HCT116 (cell line): Measurements from ENCODE around the gene SARS2. TPM values are rescaled to one million over a fixed set of nuclear protein-coding genes. Genes with fewer than 3 reads are reported as not detected.

Experiments
- ATAC-seq: fragments of 200-7000 bp; cut with Tn5 transposase; 2 replicates; pipeline ENCODE4 v1.9.1; 2020; ENCODE audit warnings: mild to moderate bottlenecking, moderate library complexity
- BruUV-seq: library from RNA; stranded (reverse); fragments of 400-500 nt; replicated peaks from 2 replicates; lab custom pipeline; 2021; lab: Mats Ljungman, UMichigan
- CTCF ChIA-PET: fragments of 300-600 bp; sonication (Branson Sonifier 250); formaldehyde crosslinking; loops from one replicate; lab custom pipeline; 2021; ENCODE audit warnings: antibody characterized with exemption; lab: Charles Lee
- POLR2A ChIA-PET: fragments of 300-600, 350-600 bp; sonication (Branson Sonifier 250); formaldehyde crosslinking; loops from one replicate; lab custom pipeline; 2021; ENCODE audit warnings: antibody characterized with exemption; lab: Charles Lee
- RAD21 ChIA-PET, 2 experiments: fragments of 300-600 bp; sonication (Branson Sonifier 250); formaldehyde crosslinking; loops; one replicate each; lab custom pipeline; 2023; ENCODE audit warnings: low total read pairs in 2 of 2; ENCODE audit not compliant: uncharacterized antibody in 2 of 2, unreplicated experiment in 2 of 2, low non-redundant PET in 1 of 2; lab: Charles Lee
- DNase-seq: peaks from one replicate; pipeline ENCODE4 v3.0.0-alpha.2; 2010; ENCODE audit warnings: low read depth, low spot score
- H2AFZ ChIP-seq: fragments of 200-600 bp; shearing (Covaris generic), sonication (generic); 2 replicates; pipeline ENCODE4 v1.6.1; 2017; ENCODE audit warnings: low read depth, mixed run types, mixed read lengths, antibody characterized with exemption, low read length; ENCODE audit not compliant: poor library complexity, severe bottlenecking
- H3K27ac ChIP-seq: 2 replicates; pipeline ENCODE4 v1.5.1; 2012; ENCODE audit warnings: low read depth, low read length
- H3K27me3 ChIP-seq: fragments of 200-600 bp; sonication (generic); 2 replicates; pipeline ENCODE4 v1.6.1; 2016; ENCODE audit warnings: mixed run types, low read length, mixed read lengths; ENCODE audit not compliant: insufficient read depth
- H3K36me3 ChIP-seq, 2 experiments: fragments of 200-500 bp in 1 of 2; fragments of 200-600 bp in 1 of 2; sonication (Bioruptor generic) in 1 of 2; sonication (generic) in 1 of 2; 2 replicates each; pipeline versions ENCODE4 v1.5.1 to v1.6.1; 2014 to 2016; ENCODE audit warnings: low read length in 2 of 2, inconsistent platforms in 1 of 2, mixed read lengths in 1 of 2, mixed run types in 1 of 2; ENCODE audit not compliant: insufficient read depth in 2 of 2, control insufficient read depth in 1 of 2
- H3K4me1 ChIP-seq, 2 experiments: fragments of 200-600 bp in 1 of 2; sonication (generic) in 1 of 2; 2 replicates each; pipeline versions ENCODE4 v1.5.1 to v1.6.1; 2012 to 2017; ENCODE audit warnings: low read length in 2 of 2, inconsistent platforms in 1 of 2, mild to moderate bottlenecking in 1 of 2, mixed read lengths in 1 of 2, mixed run types in 1 of 2, moderate library complexity in 1 of 2; ENCODE audit not compliant: insufficient read depth in 2 of 2, control insufficient read depth in 1 of 2
- H3K4me2 ChIP-seq: fragments of 200-600 bp; sonication (generic); 2 replicates; pipeline ENCODE4 v1.6.1; 2017; ENCODE audit warnings: mixed run types, low read length, mixed read lengths
- H3K4me3 ChIP-seq, 2 experiments: fragments of 200-600 bp in 1 of 2; sonication (generic) in 1 of 2; replicated peaks in 1 of 2; 2 replicates each; pipeline ENCODE4 v1.5.1; 2011 to 2016; ENCODE audit warnings: low read length in 2 of 2, control low read depth in 1 of 2, low read depth in 1 of 2, mild to moderate bottlenecking in 1 of 2, mixed read lengths in 1 of 2, mixed run types in 1 of 2
- H3K79me2 ChIP-seq: fragments of 200-600 bp; sonication (generic); 2 replicates; pipeline ENCODE4 v1.6.1; 2017; ENCODE audit warnings: mild to moderate bottlenecking, mixed run types, low read length, moderate library complexity, mixed read lengths; ENCODE audit not compliant: insufficient read depth
- H3K9ac ChIP-seq: fragments of 200-600 bp; sonication (generic); 2 replicates; pipeline ENCODE4 v1.6.1; 2016; ENCODE audit warnings: low read length, mixed read lengths
- H3K9me2 ChIP-seq: fragments of 200-600 bp; sonication (generic), shearing (Covaris generic); 2 replicates; pipeline ENCODE4 v1.6.1; 2017; ENCODE audit warnings: mixed run types, mild to moderate bottlenecking, moderate library complexity; ENCODE audit not compliant: insufficient read depth
- H3K9me3 ChIP-seq, 2 experiments: fragments of 200-500 bp in 1 of 2; fragments of 200-600 bp in 1 of 2; sonication (Bioruptor generic) in 1 of 2; sonication (generic) in 1 of 2; 2 replicates each; pipeline ENCODE4 v1.6.1; 2014 to 2017; ENCODE audit warnings: low read length in 2 of 2, mixed read lengths in 2 of 2, inconsistent platforms in 1 of 2, low read depth in 1 of 2, mild to moderate bottlenecking in 1 of 2, mixed run types in 1 of 2, moderate library complexity in 1 of 2; ENCODE audit not compliant: control insufficient read depth in 1 of 2, insufficient read depth in 1 of 2
- H4K20me1 ChIP-seq: fragments of 200-600 bp; sonication (generic), shearing (Covaris generic); 2 replicates; pipeline ENCODE4 v1.6.1; 2017; ENCODE audit warnings: mixed run types, mild to moderate bottlenecking, moderate library complexity; ENCODE audit not compliant: insufficient read depth
- CBX3 ChIP-seq: IDR thresholded peaks from 2 replicates; pipeline ENCODE4 v1.6.1; 2012; ENCODE audit warnings: low read depth
- CEBPB ChIP-seq: IDR thresholded peaks from 2 replicates; pipeline ENCODE4 v1.6.1; 2012; ENCODE audit warnings: low read depth
- EGR1 ChIP-seq: IDR thresholded peaks from 2 replicates; pipeline ENCODE4 v1.6.1; 2012; ENCODE audit warnings: low read depth
- EZH2phosphoT487 ChIP-seq: fragments of 200-600 bp; IDR thresholded peaks from 2 replicates; pipeline ENCODE4 v1.6.1; 2018; ENCODE audit warnings: antibody characterized with exemption, borderline replicate concordance
- FOSL1 ChIP-seq: IDR thresholded peaks from 2 replicates; pipeline ENCODE4 v1.6.1; 2012; ENCODE audit warnings: low read depth
- JUND ChIP-seq: IDR thresholded peaks from 2 replicates; pipeline ENCODE4 v1.6.1; 2012
- POLR2AphosphoS5 ChIP-seq: IDR thresholded peaks from 2 replicates; pipeline ENCODE4 v1.6.1; 2011; ENCODE audit warnings: mild to moderate bottlenecking, low read depth, low read length, moderate library complexity
- RAD21 ChIP-seq: IDR thresholded peaks from 2 replicates; pipeline ENCODE4 v1.6.1; 2012; ENCODE audit warnings: low read depth, mild to moderate bottlenecking
- SIN3A ChIP-seq: IDR thresholded peaks from 2 replicates; pipeline ENCODE4 v1.6.1; 2012; ENCODE audit warnings: low read depth
- SP1 ChIP-seq: IDR thresholded peaks from 2 replicates; pipeline ENCODE4 v1.6.1; 2012; ENCODE audit warnings: low read depth
- SRF ChIP-seq: IDR thresholded peaks from 2 replicates; pipeline ENCODE4 v1.6.1; 2012; ENCODE audit warnings: low read depth
- ZFX ChIP-seq: fragments of 450-650 bp; IDR thresholded peaks from 2 replicates; pipeline ENCODE4 v1.6.1; 2017
- intact Hi-C: fragments of 100-400 bp; cut with micrococcal nuclease; formaldehyde crosslinking; loops from 2 replicates; pipeline ENCODE4 v1.10.0; 2022
- total RNA-seq: library from RNA; stranded (reverse); gene quantifications from one replicate; pipeline ENCODE4 v1.2.1, GENCODE V29; 2021; ENCODE audit not compliant: unreplicated experiment
- TF ChIP-seq, protein P1 (sequence below): IDR thresholded peaks from 2 replicates; pipeline ENCODE4 v1.6.1; 2011; ENCODE audit warnings: mild to moderate bottlenecking, low read length, moderate library complexity; ENCODE audit not compliant: insufficient replicate concordance; ENCODE audit errors: extremely low read depth
- TF ChIP-seq, protein P2 (sequence below): IDR thresholded peaks from 2 replicates; pipeline ENCODE4 v1.6.1; 2012
- TF ChIP-seq, protein P3 (sequence below), 3 experiments: fragments of 200-600 bp in 1 of 3; sonication (generic) in 1 of 3; IDR thresholded peaks in 2 of 3; conservative IDR thresholded peaks in 1 of 3; 2 replicates each; pipeline ENCODE4 v1.5.1; 2012 to 2017; ENCODE audit warnings: low read depth in 2 of 3, low read length in 2 of 3, antibody characterized with exemption in 1 of 3, borderline replicate concordance in 1 of 3, control low read depth in 1 of 3, mild to moderate bottlenecking in 1 of 3, mixed read lengths in 1 of 3, mixed run types in 1 of 3, moderate library complexity in 1 of 3; ENCODE audit not compliant: insufficient read depth in 1 of 3
- TF ChIP-seq, protein P4 (sequence below): IDR thresholded peaks from 2 replicates; pipeline ENCODE4 v1.6.1; 2012
- TF ChIP-seq, protein P5 (sequence below): IDR thresholded peaks from 2 replicates; pipeline ENCODE4 v1.6.1; 2012; ENCODE audit warnings: low read depth

Gene SARS2
- total RNA-seq, 1 experiment from 2014 or later: 58.2 TPM

DNA sequence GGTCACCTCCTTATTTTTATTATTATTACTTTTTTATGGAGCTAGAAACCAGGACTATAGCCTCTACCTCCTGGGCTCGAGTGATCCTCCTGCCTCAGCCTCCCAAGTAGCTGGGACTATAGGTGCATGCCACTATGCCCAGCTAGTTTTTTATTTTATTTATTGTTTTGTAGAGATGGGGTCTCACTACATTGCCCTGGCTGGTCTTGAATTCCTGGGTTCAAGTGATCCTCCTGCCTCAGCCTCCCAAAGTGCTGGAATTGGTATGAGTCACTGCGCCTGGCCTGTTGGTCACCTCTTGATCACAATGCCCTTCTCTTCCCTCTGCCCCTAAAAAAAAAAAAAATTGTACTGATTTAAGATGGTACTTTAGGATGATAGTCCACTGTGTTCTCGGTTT lies 20.6 kb upstream of the SARS2 start (continued):
- TF ChIP-seq, protein P1, sequence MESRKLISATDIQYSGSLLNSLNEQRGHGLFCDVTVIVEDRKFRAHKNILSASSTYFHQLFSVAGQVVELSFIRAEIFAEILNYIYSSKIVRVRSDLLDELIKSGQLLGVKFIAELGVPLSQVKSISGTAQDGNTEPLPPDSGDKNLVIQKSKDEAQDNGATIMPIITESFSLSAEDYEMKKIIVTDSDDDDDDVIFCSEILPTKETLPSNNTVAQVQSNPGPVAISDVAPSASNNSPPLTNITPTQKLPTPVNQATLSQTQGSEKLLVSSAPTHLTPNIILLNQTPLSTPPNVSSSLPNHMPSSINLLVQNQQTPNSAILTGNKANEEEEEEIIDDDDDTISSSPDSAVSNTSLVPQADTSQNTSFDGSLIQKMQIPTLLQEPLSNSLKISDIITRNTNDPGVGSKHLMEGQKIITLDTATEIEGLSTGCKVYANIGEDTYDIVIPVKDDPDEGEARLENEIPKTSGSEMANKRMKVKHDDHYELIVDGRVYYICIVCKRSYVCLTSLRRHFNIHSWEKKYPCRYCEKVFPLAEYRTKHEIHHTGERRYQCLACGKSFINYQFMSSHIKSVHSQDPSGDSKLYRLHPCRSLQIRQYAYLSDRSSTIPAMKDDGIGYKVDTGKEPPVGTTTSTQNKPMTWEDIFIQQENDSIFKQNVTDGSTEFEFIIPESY: no peak
- TF ChIP-seq ZFX: no peak
- TF ChIP-seq RAD21: no peak
- no peak for TF ChIP-seq EGR1
- no peak for TF ChIP-seq JUND
- TF ChIP-seq, all 23 proteins: peak for 0

DNA sequence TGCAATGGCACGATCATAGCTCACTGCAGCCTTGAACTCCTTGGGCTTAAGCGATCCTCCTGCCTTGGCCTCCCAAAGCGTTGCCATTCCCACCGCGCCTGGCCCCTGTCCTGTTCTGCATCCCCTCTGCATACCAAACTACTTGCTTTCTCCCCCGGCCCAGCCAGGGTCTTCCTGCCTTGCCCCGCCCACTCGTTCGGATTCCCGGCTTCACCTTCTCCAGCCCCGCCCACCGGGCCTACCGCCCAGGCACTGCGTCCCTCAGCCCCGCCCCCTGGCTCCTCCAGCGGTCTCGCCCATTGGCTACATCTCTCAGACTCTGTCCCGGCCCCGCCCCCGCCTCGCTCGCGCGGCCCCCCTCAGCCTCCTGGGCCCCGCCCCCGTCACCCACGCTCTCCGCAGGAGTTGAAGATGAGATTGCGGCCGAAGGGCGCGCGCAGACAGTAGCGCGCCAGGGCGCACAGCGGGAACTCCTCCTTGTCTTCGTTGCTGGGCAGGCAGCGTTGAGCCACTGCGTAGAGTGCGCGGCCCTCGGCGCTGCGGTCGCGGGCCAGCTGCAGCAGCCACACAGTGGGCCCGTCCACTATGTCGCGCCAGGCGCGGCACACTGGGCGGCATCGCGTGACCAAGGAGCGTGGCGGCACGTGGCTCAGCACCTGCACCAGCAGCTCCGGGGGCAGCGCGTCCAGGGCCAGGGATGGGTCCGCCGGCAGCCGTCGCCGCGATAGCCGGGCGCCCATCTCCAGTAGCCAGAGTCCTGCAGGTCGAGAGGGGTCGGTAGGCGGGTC lies 19.2 kb upstream of the SARS2 start:
- DNase-seq (no peak), ATAC-seq (no peak)
- Histone ChIP-seq H3K27ac (no peak overlapping the region), H3K36me3 (no peaks in the 10 kb centered on the region), H3K9ac (no peak overlapping the region), H4K20me1 (no peaks in the 10 kb centered on the region), H3K79me2 (no peaks in the 10 kb centered on the region), H3K27me3 (no peaks in the 10 kb centered on the region), H3K4me1 (peaks cover 3 to 10% of the 10 kb centered on the region in 2 experiments), H2AFZ (no peak overlapping the region), H3K4me3 (no peak overlapping the region), H3K9me2 (no peaks in the 10 kb centered on the region), H3K9me3 (no peaks in the 10 kb centered on the region), H3K4me2 (no peak overlapping the region)
- BruUV-seq: no TSS peak
- RAD21 ChIA-PET: no interaction called here
- CTCF ChIA-PET: no interaction called here
- POLR2A ChIA-PET: no interaction called here
- intact Hi-C loops: no loop called here
- TF ChIP-seq RAD21 (no peak), EGR1 (no peak), CBX3 (no peak), JUND (no peak), SRF (no peak), CEBPB (no peak), EZH2phosphoT487 (no peak), ZFX (no peak), FOSL1 (no peak), SP1 (no peak), SIN3A (no peak), POLR2AphosphoS5 (no peak)
- TF ChIP-seq, protein P2, sequence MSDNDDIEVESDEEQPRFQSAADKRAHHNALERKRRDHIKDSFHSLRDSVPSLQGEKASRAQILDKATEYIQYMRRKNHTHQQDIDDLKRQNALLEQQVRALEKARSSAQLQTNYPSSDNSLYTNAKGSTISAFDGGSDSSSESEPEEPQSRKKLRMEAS: no peak
- TF ChIP-seq, protein P3, sequence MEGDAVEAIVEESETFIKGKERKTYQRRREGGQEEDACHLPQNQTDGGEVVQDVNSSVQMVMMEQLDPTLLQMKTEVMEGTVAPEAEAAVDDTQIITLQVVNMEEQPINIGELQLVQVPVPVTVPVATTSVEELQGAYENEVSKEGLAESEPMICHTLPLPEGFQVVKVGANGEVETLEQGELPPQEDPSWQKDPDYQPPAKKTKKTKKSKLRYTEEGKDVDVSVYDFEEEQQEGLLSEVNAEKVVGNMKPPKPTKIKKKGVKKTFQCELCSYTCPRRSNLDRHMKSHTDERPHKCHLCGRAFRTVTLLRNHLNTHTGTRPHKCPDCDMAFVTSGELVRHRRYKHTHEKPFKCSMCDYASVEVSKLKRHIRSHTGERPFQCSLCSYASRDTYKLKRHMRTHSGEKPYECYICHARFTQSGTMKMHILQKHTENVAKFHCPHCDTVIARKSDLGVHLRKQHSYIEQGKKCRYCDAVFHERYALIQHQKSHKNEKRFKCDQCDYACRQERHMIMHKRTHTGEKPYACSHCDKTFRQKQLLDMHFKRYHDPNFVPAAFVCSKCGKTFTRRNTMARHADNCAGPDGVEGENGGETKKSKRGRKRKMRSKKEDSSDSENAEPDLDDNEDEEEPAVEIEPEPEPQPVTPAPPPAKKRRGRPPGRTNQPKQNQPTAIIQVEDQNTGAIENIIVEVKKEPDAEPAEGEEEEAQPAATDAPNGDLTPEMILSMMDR (IDR thresholded peaks at IDR 0.05 in 2 of 3, conservative IDR thresholded peaks at IDR 0.05 in 1 of 3; ENCODE audit: borderline replicate concordance in 1 of 3, insufficient read depth in 1 of 3, low read depth in 2 of 3, low read length in 2 of 3): no peak
- TF ChIP-seq, protein P4, sequence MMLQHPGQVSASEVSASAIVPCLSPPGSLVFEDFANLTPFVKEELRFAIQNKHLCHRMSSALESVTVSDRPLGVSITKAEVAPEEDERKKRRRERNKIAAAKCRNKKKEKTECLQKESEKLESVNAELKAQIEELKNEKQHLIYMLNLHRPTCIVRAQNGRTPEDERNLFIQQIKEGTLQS: no peak
- TF ChIP-seq, protein P5, sequence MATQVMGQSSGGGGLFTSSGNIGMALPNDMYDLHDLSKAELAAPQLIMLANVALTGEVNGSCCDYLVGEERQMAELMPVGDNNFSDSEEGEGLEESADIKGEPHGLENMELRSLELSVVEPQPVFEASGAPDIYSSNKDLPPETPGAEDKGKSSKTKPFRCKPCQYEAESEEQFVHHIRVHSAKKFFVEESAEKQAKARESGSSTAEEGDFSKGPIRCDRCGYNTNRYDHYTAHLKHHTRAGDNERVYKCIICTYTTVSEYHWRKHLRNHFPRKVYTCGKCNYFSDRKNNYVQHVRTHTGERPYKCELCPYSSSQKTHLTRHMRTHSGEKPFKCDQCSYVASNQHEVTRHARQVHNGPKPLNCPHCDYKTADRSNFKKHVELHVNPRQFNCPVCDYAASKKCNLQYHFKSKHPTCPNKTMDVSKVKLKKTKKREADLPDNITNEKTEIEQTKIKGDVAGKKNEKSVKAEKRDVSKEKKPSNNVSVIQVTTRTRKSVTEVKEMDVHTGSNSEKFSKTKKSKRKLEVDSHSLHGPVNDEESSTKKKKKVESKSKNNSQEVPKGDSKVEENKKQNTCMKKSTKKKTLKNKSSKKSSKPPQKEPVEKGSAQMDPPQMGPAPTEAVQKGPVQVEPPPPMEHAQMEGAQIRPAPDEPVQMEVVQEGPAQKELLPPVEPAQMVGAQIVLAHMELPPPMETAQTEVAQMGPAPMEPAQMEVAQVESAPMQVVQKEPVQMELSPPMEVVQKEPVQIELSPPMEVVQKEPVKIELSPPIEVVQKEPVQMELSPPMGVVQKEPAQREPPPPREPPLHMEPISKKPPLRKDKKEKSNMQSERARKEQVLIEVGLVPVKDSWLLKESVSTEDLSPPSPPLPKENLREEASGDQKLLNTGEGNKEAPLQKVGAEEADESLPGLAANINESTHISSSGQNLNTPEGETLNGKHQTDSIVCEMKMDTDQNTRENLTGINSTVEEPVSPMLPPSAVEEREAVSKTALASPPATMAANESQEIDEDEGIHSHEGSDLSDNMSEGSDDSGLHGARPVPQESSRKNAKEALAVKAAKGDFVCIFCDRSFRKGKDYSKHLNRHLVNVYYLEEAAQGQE: no peak
